ENCODE measurements around the gene RELL1. TPM values are rescaled to one million over a fixed set of nuclear protein-coding genes. Genes with fewer than 3 reads are reported as not detected.

RELL1 gene
- polyA plus RNA-seq, 1 of the 3 experiments (the other 2 are of a cell fraction), result 4.5 TPM

GRCh38 chr4:37687681-37688080, 1.5 kb upstream of the RELL1 start:
- H3K9ac ChIP-seq, result no peak overlapping the region
- peak overlapping the region; percentile 89; the same call in 1 of the 2 replicates for H2AFZ ChIP-seq (ENCODE audit: low read depth)
- H3F3A ChIP-seq (replicated peaks; ENCODE audit: insufficient read depth), result no peaks in the 10 kb centered on the region
- H3K9me2 ChIP-seq, result no peaks in the 10 kb centered on the region
- no peaks in the 10 kb centered on the region for H3K36me3 ChIP-seq (replicated peaks in 1 of 2; ENCODE audit: control insufficient read depth in 1 of 2, insufficient read depth in 2 of 2, low read length in 1 of 2)
- no peaks in the 10 kb centered on the region for H3K9me3 ChIP-seq
- CTCF ChIA-PET, result interaction anchor here (0.7 to 2.0 kb wide), 3 partner anchors 11 to 114 kb away, joined by 3 to 6 read pairs (median 3); no protein-coding TSS in a partner anchor
- H3K27ac ChIP-seq (ENCODE audit: low read depth in 2 of 2, low read length in 1 of 2), result peak overlapping the region in 1 of 2 experiments; percentile 86; a peak in 2 of 4 replicates
- no peak for DNase-seq
- no peaks in the 10 kb centered on the region for H3K27me3 ChIP-seq (ENCODE audit: insufficient read depth)
- TF ChIP-seq MAX (IDR thresholded peaks at IDR 0.05; ENCODE audit: low read depth) (no peak), IRF3 (IDR thresholded peaks at IDR 0.05; ENCODE audit: low read depth, low read length) (no peak), RCOR1 (IDR thresholded peaks at IDR 0.05; ENCODE audit: low read length) (no peak), CTCF (IDR thresholded peaks at IDR 0.05) (no peak), EP300 (IDR thresholded peaks at IDR 0.05; ENCODE audit: borderline replicate concordance in 1 of 2, low read depth in 1 of 2, low read length in 1 of 2) (no peak), SIN3A (IDR thresholded peaks at IDR 0.05; ENCODE audit: borderline replicate concordance, low read depth, low read length) (no peak), CHD2 (IDR thresholded peaks at IDR 0.05; ENCODE audit: low read length, partially characterized antibody) (no peak), PBX3 (IDR thresholded peaks at IDR 0.05) (no peak), RAD21 (IDR thresholded peaks at IDR 0.05; ENCODE audit: low read length) (no peak), SMC3 (IDR thresholded peaks at IDR 0.05; ENCODE audit: low read depth, low read length) (no peak), GABPA (IDR thresholded peaks at IDR 0.05; ENCODE audit: low read depth) (no peak), ELF1 (IDR thresholded peaks at IDR 0.05) (no peak), FOXJ3 (CRISPR knock-in tag; IDR thresholded peaks at IDR 0.05) (no peak), ZBTB33 (IDR thresholded peaks at IDR 0.05; ENCODE audit: borderline replicate concordance, low read depth) (no peak), REST (IDR thresholded peaks at IDR 0.05; ENCODE audit: low read depth, low read length) (no peak), EZH2phosphoT487 (IDR thresholded peaks at IDR 0.05; ENCODE audit: borderline replicate concordance, low read depth) (no peak), RFX5 (IDR thresholded peaks at IDR 0.05; ENCODE audit: low read length) (no peak), NRF1 (IDR thresholded peaks at IDR 0.05; ENCODE audit: low read depth, low read length) (no peak), NFIC (IDR thresholded peaks at IDR 0.05; ENCODE audit: borderline replicate concordance) (no peak), YY1 (IDR thresholded peaks at IDR 0.05; ENCODE audit: low read depth) (no peak)
- H3K79me2 ChIP-seq (ENCODE audit: insufficient read depth), result peaks cover 25% of the 10 kb centered on the region; the same call in 1 of the 2 replicates
- H3K4me1 ChIP-seq (ENCODE audit: control insufficient read depth in 1 of 2, insufficient read depth in 2 of 2, low read depth in 1 of 2, low read length in 1 of 2), result peaks cover 3 to 15% of the 10 kb centered on the region in 2 experiments; a peak in 3 of 4 replicates
- POLR2A ChIA-PET, result no interaction called here
- H3K4me2 ChIP-seq, result peak overlapping the region; percentile 86
- H3K4me3 ChIP-seq (ENCODE audit: low read depth in 2 of 2, low read length in 1 of 2), result no peak overlapping the region
- H4K20me1 ChIP-seq (ENCODE audit: insufficient read depth), result 0 out of 2 replicates have a peak, but pooled peaks cover 3% of the 10 kb centered on the region
- 95% methylated on average over 9 of the region's 9 CpGs for WGBS (ENCODE audit: low lambda C conversion rate)
